Stimulated activated CD8-positive, alpha-beta memory T cell treated with anti-CD3 and anti-CD28 coated beads, Interleukin-7, amount 100 ng/mL, for 1 hour (primary cell): ENCODE data around the gene ARTN.

Experiments
- DNase-seq, 2 donors: peaks; one replicate each; pipeline ENCODE4 v3.0.0-alpha.2; 2020; ENCODE audit warnings: low read depth in 2 of 2

ARTN gene, protein sequence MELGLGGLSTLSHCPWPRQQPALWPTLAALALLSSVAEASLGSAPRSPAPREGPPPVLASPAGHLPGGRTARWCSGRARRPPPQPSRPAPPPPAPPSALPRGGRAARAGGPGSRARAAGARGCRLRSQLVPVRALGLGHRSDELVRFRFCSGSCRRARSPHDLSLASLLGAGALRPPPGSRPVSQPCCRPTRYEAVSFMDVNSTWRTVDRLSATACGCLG

DNA sequence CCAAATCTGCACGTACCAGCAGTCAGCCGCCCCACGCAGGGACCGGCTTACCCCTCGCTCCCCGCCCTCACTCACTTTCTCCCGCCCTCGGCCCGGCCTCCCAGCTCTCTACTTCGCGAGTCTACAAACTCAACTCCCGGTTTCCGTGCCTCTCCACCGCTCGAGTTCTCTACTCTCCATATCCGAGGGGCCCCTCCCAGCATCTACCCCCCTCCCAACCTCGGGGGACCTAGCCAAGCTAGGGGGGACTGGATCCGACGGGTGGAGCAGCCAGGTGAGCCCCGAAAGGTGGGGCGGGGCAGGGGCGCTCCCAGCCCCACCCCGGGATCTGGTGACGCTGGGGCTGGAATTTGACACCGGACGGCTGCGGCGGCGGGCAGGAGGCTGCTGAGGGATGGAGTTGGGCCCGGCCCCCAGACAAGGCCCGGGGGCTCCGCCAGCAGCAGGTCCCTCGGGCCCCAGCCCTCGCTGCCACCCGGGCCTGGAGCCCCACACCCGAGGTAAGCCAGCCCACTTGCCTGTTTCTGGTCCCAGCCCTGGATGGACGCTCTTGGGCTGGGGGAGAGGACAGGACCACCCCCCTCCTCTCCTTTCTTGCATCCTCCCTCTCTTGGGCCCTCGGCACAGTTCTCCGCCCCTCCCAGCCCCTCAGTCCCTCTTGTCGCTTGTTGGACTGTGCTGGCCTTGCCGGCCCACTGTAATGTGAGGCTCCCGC is at the start of gene ARTN:
Gene ARTN, plus strand, starts transcription at position 416 of the 715 bp plus-strand sequence. CDS start 1,856 bp downstream, outside the sequence.
- DNase-seq: no peak

DNA sequence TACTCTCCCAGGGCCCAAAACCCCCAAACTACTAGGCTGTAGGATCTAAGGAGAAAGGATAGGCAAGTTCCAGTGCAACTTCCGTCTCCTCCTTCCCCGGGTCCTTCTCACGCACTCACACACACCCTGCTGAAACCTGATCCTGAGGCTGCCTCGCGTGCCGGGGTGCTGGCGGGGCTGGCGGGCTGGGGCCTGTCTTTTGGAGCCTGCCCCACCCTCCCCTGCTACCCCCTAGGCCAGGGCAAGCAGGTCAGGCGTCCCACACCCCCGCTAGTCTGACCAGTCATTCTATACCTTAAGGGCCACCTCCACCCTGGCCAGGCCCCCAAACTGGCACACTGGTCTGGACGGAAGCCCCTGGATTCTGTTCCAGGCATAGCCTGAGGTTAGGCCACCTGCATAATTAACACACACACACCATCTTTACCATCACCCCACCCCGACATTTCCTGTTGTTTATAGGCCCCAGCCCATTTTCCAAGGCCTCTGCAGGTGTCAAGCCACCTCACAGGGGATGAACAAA is 48.3 kb upstream of the ARTN start:
- DNase-seq: no peak

DNA sequence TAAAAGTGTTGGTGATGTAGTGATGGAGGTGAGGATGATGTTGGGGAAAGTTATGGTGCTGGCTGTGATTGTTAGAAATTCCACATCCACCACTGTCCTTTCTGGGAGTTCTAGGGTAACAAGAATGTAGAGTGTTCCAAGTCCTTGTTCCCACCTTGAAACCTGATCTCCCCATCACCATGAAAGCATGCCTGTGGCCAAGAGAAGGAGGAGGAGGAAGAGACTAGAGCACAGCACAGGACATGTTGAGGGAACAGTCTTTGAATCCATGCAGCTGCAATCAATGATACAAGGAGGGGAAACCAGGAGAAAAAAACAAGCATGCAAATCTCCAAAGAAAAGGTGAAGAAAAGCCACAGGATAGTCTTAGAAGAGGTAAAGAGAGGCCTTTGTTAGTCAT is 45.9 kb upstream of the ARTN start:
- no peak for DNase-seq

DNA sequence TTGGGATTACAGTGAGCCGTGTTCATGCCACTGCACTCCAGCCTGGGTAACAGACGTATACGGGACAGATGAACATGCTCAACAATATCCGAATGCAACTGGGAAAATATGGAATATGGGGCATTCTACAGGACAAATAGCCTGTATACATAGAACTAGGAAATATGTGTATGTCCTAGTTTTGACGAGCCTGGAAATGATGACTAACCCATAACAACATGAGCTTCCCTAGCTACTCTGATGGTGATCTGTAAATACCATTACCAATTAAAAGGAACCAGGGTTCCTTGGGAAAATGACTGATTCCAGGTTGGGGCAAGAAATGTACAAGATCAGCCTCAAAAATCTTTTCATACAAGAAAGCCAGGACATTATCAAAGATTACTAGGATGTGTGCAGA is 42.8 kb upstream of the ARTN start:
- DNase-seq: no peak

DNA sequence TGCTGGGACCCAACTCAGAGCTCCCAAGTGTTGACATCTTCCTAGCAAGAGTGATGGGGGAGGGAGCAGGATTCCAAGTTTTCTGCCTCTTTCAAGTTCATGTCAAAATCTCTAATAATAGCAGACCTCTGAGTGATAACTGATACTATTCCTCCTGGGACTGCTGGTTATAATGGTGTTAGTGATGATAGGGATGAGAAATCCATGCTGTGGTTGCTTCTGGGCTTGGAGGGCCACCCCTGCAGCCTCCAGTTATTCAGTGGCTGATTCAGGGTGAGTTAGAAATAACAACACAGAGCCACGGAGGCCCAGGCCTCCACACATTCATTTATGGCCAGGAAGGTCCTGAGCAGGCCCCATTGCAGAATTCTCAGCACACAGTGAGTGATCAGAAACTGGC is 40.6 kb upstream of the ARTN start:
- no peak for DNase-seq

DNA sequence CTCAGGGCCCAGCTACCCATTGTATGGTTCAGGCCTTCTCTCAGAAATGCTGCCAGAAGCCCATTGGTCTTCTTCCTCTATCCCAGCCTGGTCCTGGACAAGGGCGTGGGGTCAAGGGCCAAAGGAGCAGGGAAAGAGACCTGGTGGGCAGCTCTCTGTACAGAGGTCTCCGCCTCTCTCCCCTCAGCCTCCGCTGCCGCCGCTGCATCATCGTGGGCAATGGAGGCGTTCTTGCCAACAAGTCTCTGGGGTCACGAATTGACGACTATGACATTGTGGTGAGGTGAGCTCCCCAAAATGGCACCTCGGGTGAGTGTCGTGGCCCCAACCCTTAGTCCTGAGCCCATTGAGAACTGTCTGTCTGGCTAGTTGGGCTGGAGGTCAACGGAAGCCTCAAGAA is 34.6 kb upstream of the ARTN start:
- DNase-seq: no peak

DNA sequence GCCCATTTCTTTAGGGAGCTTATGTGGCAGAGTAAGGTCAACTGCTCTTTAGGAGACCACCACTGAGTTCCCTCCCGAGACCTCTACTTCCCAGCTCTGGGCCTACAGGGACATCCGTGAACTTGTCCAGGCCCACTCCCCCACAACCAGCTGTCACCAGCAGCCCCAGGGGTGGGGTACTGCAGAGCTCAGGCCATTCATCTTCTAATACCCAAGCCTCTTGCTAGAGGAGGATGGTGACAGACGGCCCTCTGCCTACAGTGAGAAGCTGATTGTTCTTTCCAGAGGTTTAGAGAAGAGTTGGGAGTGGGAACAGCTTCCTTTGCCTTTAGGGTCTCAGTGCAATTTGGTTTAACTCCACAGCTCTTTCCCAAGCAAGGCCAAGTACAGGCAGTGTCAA is 33.2 kb upstream of the ARTN start:
- DNase-seq: no peak

DNA sequence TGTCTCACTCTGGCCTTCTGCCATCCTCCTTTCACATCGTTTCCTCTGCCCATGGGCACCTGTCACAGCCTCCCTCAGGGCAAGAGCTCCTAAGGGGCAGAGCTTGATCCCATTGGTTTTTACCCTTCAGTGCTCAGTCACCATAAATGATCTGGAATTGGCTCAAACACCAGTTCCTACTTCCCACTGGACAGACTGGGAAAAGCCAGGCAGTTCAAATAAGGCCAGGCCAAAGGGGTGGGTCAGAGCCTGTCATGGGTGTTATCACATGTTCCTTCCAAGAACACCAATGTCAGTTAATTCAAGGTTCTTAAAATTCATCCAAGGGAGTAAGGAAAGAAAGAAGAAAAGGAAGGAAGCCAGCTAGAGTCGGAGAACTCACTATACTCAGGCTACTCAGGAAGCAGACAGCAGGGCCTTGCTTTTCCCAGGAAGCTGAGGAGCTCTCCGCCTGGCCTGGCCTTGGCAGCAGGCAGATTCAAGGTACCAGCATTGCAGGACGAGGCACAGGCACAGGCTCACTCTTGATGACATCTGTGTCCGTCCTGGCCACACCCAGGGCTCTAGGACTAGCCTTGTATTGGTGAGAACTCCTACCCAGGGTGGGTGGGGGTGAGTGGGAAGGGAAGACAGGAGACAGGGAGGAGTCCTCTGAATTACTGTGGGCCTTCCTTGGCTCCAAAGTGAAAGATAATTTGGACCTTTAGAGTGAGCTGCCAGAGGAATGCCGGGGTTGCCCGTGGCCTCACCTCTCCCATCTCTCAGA is 32.2 kb upstream of the ARTN start:
- no peak for DNase-seq

DNA sequence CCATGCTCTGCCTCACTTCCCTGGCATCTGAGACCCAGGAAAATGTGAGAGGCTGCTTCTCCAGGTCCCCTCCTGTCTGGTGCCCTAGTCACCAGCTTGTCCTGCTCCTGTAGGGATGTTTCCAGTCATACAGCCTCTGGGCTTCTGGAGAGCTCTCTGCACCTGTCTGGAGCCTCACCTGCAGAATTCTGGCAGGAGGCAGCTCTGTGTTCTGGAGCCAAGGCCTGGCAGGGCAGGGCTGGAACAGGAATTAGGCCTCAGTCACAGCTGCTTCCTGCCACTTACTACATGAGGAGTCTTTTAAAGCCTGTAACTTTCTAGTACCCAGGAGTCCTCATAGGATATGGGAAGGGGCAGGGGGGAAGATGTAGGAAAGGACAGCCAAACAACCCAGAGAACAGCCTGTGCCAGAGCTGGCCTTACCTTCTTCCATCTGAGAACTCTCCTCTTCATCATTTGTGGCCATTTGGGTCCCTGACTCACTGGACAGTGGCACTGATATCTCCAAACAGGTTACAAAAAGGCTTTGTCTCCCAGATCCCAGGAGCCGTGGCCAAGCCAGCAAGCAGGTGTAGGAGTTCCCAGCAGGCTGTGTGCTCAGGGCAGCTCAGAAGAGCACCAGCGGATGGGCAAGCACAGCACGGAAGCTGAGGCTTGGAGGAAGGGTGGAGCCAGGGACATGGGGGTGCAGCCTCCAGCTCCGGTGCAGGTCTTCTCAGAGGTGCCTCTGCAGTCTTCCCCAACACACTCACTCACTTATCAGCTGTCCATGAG is 31.4 kb upstream of the ARTN start:
- DNase-seq: no peak

DNA sequence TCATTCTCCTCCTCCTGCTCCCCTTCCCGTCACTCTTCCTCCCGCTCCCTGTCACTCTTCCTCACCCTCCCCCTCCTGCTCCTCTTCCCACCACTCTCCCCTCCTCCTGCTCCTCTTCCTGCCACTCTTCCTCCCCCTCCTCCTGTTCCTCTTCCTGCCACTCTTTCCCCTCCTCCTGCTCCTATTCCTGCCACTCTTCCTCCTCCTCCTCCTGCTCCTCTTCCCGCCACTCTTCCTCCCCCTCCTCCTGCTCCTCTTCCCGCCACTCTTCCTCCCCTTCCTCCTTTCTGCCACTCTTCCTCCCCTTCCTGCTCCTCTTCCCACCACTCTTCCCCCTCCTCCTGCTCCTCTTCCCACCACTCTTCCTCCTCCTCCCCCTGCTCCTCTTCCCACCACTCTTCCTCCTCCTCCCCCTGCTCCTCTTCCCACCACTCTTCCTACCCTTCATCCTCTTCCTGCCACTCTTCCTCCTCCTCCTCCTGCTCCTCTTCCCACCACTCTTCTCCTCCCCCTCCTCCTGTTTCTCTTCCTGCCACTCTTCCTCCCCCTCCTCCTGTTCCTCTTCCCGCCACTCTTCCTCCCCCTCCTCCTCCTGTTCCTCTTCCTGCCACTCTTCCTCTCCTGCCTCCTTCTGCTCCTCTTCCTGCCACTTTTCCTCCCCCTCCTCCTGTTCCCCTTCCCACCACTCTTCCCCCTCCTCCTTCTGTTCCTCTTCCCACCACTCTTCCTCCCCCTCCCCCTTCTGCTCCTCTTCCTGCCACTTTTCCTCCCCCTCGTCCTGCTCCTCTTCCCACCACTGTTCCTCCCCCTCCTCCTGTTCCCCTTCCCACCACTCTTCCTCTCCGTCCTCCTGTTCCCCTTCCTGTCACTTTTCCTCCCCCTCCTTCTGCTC is 28.7 kb upstream of the ARTN start:
- DNase-seq: no peak

DNA sequence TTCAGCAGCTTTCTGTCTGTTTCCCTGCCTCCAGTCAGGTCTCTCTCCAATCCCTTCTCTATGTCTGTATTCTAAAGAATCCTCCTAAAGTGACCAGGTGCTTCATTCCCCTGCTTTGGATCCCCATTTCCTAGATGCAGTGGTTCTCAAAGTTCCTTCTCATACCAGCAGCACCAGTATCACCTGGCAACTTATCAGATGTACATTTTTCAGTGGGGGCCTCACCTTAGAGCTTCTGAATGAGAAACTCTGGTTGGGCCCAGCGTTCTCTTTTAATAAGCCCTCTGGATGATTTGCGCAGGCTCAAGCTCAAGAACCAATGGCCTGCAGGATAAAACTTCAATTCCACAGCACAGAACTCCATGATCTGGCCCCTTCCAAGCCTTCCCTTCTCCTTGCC is 25.4 kb upstream of the ARTN start:
- no peak for DNase-seq

DNA sequence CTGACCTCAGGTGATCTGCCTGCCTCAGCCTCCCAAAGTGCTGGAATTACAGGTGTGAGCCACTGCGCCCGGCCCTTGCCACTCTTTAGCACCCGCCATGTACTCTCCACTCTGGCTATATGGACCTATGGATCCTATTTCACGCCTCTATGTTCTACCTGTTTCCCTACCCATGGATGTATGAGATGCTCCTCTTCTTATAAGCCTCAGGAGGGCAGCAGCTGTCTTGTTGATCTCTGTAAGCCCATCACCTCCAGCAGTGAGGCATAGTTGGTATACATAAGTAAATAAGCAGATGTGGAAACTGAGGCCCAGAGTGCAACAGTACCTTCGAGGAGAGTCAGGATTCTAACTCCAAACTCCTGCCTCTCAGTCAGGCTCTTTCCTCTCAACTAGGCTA is 24.7 kb upstream of the ARTN start:
- DNase-seq: no peak

DNA sequence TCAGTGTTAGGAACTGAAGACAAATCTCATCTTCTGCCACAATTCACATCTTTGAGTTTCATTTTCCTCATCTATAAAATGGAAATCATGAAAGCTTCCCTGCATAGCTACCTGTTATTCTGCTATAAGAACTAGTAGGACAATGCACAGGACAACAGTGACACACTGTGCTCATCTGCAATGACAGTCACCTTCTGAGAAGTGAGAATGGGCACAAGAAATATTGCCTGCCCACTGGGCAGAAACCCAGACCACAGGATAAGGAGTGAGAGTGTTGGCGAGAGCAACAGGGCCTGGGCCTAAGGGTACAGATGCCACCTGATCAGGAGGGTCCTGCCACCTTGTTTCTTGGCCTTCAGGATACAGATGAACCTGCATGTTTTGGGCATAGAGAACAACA is 23.3 kb upstream of the ARTN start:
- DNase-seq: no peak

DNA sequence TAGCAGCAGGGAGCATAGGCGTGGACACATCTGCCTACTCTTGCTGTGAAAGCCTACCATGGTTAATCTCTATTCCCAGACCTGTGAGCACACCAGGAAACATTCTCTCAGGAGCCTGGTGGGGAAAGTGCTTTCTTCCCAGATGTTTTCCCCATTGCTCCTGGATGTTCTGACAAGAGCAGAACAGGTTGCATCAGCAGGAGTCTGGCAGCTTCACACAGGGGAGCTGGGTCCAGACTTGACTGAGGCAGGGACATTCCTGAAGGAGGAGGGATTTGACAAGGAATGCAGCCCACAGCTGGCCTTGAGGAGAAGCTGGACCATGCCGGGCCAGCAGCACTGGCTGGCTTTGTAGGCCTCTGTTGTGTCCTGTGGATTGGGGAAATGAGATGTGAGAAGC is 21.0 kb upstream of the ARTN start:
- DNase-seq: no peak

DNA sequence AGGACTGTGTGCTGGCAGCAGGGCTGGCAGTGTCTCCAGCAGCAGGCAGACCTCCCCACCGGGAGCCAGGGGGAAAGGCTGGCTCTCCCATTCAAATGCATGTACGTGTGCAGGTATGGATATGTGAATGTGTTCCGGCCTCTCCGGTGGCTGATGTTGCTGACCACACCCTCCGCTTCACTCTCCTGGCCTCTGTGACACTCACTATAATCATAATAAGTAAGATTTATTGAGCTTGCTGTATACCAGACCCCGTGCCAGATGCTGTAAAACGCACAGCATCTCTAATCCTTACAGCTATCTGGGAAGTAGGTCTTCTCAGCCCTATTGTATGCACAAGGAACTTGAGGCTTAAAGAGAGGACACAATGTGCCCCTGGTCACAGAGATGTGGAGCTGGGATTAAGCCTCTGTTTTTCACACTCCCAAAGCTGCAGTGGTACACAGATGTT is 20.5 kb upstream of the ARTN start:
- DNase-seq: no peak

DNA sequence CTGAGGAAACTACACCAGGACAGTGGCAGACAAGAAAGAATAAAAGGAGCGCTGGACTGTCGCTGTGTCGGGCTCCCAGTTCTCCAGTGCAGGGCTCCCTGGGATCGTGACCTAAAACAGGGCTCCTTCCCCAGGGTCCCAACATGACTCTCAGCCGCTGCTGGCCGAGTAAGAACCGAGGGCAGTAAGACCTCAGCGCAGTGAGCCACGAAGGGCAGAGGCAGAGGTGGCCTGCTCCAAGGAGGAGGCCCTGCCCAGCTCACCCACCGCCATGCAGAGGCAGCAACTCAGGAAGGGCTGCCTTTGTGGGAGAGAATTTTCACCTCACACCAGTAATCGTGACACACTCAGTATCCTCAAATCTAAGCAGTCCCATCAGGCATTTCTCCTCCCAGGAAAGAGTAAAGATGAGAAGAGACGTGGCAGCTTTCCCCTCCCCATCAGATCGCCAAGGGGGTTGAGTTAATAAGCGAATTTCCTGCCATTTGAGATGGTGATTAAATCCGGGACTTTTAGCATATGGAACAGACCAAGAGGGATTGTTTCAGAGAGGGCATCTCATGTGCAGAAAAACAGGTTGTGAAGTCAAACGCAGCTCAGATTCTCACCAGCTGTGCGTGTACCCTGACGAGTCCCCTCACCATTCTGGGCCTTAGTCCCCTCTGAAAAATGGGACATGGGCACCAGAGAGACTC is 19.8 kb upstream of the ARTN start:
- DNase-seq: no peak

DNA sequence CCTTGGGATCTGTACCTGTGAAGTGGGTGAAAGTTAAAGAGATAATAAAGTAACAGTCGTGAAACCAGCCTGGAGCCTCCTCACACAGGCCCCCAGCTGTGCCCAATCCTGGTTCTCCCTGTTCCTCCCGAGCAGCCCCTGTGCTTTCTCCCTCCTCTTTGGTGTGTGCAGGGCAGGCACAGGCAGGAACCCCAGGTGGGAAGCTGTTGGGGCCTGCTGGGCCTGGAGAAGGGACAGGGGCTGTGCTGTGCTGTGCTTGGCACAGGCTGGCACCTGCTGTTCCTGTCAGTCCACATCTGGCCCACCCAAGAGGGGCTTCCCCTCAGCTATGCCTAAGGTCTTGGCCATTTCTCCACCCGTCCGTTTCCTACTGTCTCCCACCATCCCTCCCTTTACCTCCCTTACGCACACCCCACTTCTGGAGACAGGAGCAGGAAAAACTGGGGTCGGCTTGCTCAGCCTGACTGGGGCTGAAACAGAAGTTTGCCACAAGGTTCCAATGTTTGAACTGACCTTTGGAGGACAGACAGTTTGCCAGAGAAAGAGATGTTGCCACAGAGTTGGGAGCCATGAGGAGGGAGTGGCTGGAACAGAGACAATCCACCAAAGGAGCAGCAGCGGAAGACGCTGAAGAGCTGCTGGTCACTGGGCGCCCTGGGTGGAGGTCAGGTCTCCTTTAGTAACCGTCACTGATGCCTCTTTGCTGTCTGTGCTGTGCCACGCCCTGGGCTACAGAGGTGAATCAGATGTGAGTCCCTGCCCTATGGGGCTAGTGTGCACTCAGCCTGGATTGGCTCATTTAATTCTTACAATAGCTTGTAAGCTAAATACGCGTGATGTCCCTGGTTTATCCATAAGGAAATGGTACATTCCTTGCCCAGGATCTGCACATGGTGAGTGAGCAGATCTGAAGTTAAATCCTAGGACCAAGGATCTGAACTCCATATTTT is 18.8 kb upstream of the ARTN start:
- DNase-seq: no peak

DNA sequence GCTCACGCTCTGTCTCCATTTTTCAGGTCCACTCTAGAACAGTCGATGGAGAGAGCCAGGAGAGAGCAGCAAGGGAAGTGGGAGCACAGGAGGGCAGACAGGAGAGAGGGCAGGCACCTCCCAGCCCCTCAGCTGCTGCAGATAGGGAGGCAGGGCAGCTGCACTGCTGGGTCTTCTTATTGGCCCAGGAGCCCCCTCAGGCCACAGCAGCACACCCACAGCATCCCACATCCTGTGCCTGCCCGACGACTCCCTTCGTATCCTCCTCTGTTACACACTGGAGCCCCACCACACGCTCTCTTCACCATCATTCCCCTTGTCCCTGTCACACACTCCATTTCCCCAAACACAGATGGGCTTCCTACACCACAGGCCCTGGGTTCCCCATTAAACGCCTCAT is 13.7 kb upstream of the ARTN start:
- no peak for DNase-seq

DNA sequence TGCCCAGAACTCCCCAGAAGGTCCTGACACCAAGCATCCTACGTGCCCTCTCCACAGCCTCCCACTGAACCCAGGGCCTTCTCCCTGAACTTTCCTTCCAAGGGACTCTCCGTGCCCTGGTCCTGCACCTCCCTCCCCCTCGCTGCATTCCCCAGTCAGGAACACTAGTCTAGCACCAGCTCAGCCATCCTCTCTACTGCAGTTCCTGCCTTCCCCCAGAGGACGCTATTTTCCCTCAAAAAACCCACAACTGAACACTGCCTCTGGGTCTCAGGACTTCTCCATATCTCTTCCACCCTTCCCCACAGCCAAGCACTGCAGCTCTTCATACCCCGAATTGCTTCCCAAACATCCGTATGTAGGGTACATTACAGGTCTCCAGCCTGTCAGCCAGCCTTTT is 12.6 kb upstream of the ARTN start:
- DNase-seq: no peak
